ENCODE results near the gene LRIG1.

LRIG1 gene

GRCh38 chr3:66380200-66380932 is 120.5 kb downstream of the LRIG1 start:
- DNase-seq = no peak

DNA sequence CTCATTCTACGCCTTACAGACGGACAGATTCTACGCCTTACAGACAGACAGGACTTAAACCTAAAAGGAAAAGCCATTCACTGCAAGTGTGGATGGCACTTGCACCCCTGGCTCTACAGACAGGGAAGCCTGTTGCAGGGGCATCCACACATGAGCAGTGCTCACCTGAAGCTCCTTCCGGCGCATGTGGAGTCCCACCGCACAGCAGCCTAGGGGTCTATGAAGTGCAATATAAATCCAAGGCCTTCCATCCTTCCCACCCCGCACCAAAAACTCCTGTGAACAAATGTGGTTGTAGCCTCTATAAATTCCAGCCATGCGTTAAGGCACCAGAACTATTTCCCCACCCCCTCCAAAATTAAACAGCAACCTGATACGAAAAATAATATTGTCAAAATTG is 121.3 kb downstream of the LRIG1 start:
- DNase-seq = no peak

GRCh38 chr3:66378256-66378655 is 122.6 kb downstream of the LRIG1 start:
- peak; percentile 55 for DNase-seq

- DNase-seq = no peak
Measured at GRCh38 chr3:66377800-66378199, 123.0 kb downstream of the LRIG1 start.

DNA sequence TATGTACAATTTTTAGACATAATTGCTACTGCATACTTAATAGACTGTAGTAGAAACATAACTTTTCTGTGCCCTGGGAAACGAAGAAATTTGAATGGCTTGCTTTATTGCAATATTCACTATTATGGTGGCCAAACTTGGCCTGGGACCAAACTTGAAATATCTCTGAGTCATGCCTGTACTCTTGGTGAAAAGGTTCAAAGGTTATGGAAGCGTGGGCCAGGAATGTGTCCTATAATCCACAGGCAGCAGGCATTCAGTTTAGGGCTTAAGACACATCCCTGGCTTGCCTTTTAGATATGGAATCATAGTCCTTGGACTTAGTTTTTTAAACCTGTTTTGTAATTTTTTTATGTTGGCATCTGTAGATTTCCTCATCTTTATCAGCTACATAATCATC is 124.3 kb downstream of the LRIG1 start:
- no peak for DNase-seq

- DNase-seq = peak; percentile 40
Measured at GRCh38 chr3:66372681-66373350, 128.0 kb downstream of the LRIG1 start.

- no peak for DNase-seq
Measured at GRCh38 chr3:66371432-66371831, 129.4 kb downstream of the LRIG1 start.

GRCh38 chr3:66370179-66370578 is 130.6 kb downstream of the LRIG1 start:
- DNase-seq = no peak

DNA sequence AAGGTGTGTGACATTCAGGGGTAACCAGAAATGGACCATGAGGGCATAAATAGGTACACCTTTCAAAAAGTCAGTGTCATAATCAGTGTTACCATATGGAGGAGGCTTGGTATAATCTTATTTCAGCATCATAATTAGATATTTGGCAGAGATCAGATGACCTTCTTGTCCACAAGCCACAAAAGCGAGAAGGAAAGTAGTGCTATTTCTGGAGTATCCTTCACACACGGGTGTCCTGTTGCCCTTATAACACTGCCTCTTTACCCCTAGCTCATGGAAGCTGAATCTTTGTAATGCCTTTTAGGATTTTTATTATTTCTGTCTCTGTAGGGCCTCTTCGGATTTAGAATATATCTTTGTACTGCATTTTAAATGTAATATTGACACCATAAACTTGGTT is 132.8 kb downstream of the LRIG1 start:
- DNase-seq = no peak

GRCh38 chr3:66366747-66367146 is 134.1 kb downstream of the LRIG1 start:
- no peak for DNase-seq

DNA sequence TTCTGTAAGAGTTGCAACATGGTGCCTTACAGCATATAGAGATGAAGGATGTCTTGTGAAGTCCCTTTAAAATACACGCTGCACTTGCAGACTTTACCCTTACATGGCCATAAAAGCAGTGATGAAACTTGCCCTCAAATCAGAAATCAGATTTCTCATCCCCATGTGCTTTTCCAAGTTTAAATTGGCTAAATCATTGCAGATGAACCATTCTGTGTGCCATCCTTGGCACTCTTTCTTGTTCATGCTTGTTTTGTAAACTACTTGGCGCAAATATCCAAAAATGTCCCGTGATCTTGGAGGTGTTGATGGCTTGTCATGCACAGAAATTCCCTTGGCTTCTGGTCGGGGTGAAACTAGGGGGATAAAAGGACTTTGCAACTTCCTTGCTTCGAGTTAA is 135.7 kb downstream of the LRIG1 start:
- no peak for DNase-seq

- DNase-seq = no peak
Measured at GRCh38 chr3:66363148-66363547, 137.7 kb downstream of the LRIG1 start.

GRCh38 chr3:66362541-66362941 is 138.3 kb downstream of the LRIG1 start:
- no peak for DNase-seq

DNA sequence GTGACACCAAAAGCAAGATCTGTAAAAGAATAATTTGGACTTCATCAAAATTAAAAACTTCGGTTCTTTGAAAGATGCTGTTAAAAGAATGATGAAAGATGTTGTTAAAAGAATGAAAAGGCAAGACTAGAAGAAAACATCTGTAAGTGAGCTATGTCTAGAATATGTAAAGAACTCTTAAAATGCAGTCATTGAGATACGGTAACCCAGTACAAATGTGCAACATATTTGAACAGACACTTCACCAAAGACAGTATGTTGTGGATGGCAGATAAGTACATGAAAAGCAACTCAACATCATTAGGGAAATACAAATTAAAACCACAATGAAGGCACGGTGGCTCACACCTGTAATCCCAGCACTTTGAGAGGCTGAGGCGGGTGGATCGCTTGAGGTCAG is 139.5 kb downstream of the LRIG1 start:
- DNase-seq = no peak

DNA sequence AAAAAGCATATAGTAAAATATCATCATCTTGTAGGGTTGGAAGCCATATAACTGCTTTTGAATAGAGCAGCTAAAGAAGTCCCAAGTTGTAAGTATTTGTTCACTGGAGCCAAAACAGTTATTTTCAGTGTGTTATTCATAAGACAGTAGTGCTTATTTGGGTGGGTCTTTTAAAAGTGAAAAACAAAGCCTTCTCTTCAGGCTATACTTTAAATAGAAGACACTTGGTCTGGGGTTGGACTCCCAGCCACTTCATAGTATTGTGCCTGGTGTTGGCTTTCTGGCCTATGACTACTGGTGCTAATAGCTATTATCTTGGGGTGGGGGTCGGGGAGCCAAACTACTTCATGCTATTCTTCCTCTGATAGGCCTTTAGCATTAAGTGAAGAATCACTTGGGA is 144.8 kb downstream of the LRIG1 start:
- DNase-seq = no peak

- DNase-seq = no peak
Measured at GRCh38 chr3:66355394-66355793, 145.4 kb downstream of the LRIG1 start.

DNA sequence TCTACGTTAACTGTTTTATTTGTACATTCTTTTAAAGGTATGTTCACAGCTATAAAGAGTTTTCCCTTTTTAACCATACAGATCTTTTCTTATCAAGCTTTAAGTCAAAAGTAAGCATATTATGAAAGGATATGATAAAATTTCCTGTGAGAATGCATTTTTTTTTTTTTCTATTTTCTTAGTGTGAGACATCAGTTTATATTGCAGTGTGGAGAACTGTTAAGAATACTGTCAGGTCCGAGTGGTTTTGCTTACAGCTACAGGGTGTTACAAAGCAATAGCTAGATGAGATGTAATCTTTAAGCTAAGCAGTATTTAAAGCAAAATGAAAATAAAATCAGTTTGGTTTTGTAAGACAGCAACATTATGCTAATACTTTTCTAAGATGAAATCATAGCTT is 146.8 kb downstream of the LRIG1 start:
- no peak for DNase-seq

- DNase-seq = no peak
Measured at GRCh38 chr3:66353530-66353929, 147.3 kb downstream of the LRIG1 start.

GRCh38 chr3:66353039-66353438 is 147.8 kb downstream of the LRIG1 start:
- no peak for DNase-seq

- DNase-seq = no peak
Measured at GRCh38 chr3:66350601-66351000, 150.2 kb downstream of the LRIG1 start.

DNA sequence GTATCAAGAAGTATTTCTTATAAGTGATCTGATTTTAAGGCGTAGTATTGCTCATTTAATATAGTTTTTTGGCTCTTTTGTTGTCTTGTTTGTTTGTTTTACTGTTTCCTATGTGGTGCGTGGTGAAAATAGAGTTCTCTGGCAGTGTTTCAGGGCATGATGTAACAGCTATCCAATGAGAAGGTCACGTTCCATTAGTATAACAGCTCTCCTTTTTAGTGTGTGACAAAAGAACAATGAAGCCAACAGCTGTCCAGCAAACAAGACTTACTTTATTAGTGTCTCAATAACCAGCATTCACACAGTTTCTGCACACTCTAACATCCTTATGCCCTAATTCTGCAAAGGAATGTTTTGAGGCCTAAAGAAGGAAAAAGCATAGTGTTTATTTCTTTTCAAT is 152.1 kb downstream of the LRIG1 start:
- DNase-seq = no peak

- no peak for DNase-seq
Measured at GRCh38 chr3:66344848-66345578, 155.8 kb downstream of the LRIG1 start.

- no peak for DNase-seq
Measured at GRCh38 chr3:66344391-66344811, 156.4 kb downstream of the LRIG1 start.

GRCh38 chr3:66342717-66343356 is 158.0 kb downstream of the LRIG1 start:
- DNase-seq = no peak
